ENCODE results near the gene WWC2.

The WWC2 gene

GRCh38 chr4:183266371-183266770 lies 167.3 kb downstream of the WWC2 start:
- H3K4me3 ChIP-seq (ENCODE audit: low read depth, low read length) = no peak overlapping the region
- no peak for DNase-seq (ENCODE audit: low read depth, low spot score)
- in situ Hi-C loops (cut with HindIII; ENCODE audit: low sequenced_read_pairs) = loop anchor here (25.0 kb wide), 1 partner anchor 329 kb away; no protein-coding TSS in a partner anchor
- TF ChIP-seq CTCF (IDR thresholded peaks at IDR 0.05; ENCODE audit: low read depth, low read length) = no peak

GRCh38 chr4:183268556-183268955 lies 169.5 kb downstream of the WWC2 start:
- TF ChIP-seq CTCF (IDR thresholded peaks at IDR 0.05; ENCODE audit: low read depth, low read length) = no peak
- in situ Hi-C loops (cut with HindIII; ENCODE audit: low sequenced_read_pairs) = loop anchor here (25.0 kb wide), 1 partner anchor 331 kb away; no protein-coding TSS in a partner anchor
- H3K4me3 ChIP-seq (ENCODE audit: low read depth, low read length) = no peak overlapping the region
- DNase-seq (ENCODE audit: low read depth, low spot score) = no peak

- DNase-seq (ENCODE audit: low read depth, low spot score) = no peak
- no peak for TF ChIP-seq CTCF (IDR thresholded peaks at IDR 0.05; ENCODE audit: low read depth, low read length)
- no peak overlapping the region for H3K4me3 ChIP-seq (ENCODE audit: low read depth, low read length)
- in situ Hi-C loops (cut with HindIII; ENCODE audit: low sequenced_read_pairs) = loop anchor here (25.0 kb wide), 1 partner anchor 335 kb away; no protein-coding TSS in a partner anchor
Observed at GRCh38 chr4:183272384-183272783, 173.3 kb downstream of the WWC2 start.

GRCh38 chr4:183276106-183276505 lies 177.0 kb downstream of the WWC2 start:
- no peak for TF ChIP-seq CTCF (IDR thresholded peaks at IDR 0.05; ENCODE audit: low read depth, low read length)
- in situ Hi-C loops (cut with HindIII; ENCODE audit: low sequenced_read_pairs) = no loop called here

GRCh38 chr4:183284258-183284785 lies 185.3 kb downstream of the WWC2 start:
- DNase-seq (ENCODE audit: low read depth, low spot score) = no peak
- no peak overlapping the region for H3K4me3 ChIP-seq (ENCODE audit: low read depth, low read length)
- TF ChIP-seq CTCF (IDR thresholded peaks at IDR 0.05; ENCODE audit: low read depth, low read length) = no peak
- in situ Hi-C loops (cut with HindIII; ENCODE audit: low sequenced_read_pairs) = no loop called here

More at GRCh38 chr4:183276106-183276505, 177.0 kb downstream of the WWC2 start:
- DNase-seq (ENCODE audit: low read depth, low spot score) = no peak
- no peak overlapping the region for H3K4me3 ChIP-seq (ENCODE audit: low read depth, low read length)

GRCh38 chr4:183284965-183285364 lies 185.9 kb downstream of the WWC2 start:
- no peak for TF ChIP-seq CTCF (IDR thresholded peaks at IDR 0.05; ENCODE audit: low read depth, low read length)
- in situ Hi-C loops (cut with HindIII; ENCODE audit: low sequenced_read_pairs) = no loop called here
- H3K4me3 ChIP-seq (ENCODE audit: low read depth, low read length) = no peak overlapping the region
- peak; percentile 76 for DNase-seq (ENCODE audit: low read depth, low spot score)
